Activated CD4-positive, alpha-beta T cell treated with anti-CD3 and anti-CD28 coated beads, Interleukin-2, amount 10 ng/mL, durations not matched to agents 24 days and 14 days (primary cell): ENCODE measurements around the gene SRSF10. TPM values are rescaled to one million over a fixed set of nuclear protein-coding genes. Genes with fewer than 3 reads are reported as not detected.
"Not testable (repeated sequence)": the region's sequence is repeated elsewhere in the genome, so short reads cannot be mapped to it uniquely, and the experiment has no call there.

ENCODE experiments used
- DNase-seq: peaks from one replicate; pipeline ENCODE4 v3.0.0; 2022
- H3K27ac Mint-ChIP-seq: one replicate; pipeline ENCODE4 v1.8.0; 2022; ENCODE audit warnings: mild to moderate bottlenecking, mixed read lengths
- H3K27me3 Mint-ChIP-seq: one replicate; pipeline ENCODE4 v1.8.0; 2022; ENCODE audit warnings: mixed read lengths
- H3K36me3 Mint-ChIP-seq: one replicate; pipeline ENCODE4 v1.8.0; 2022; ENCODE audit warnings: low read depth, mild to moderate bottlenecking, mixed read lengths
- H3K4me1 Mint-ChIP-seq: one replicate; pipeline ENCODE4 v1.8.0; 2021; ENCODE audit warnings: mixed read lengths
- H3K4me3 Mint-ChIP-seq: one replicate; pipeline ENCODE4 v1.8.0; 2022; ENCODE audit warnings: mild to moderate bottlenecking, moderate library complexity, mixed read lengths
- H3K9me3 Mint-ChIP-seq: one replicate; pipeline ENCODE4 v1.8.0; 2021; ENCODE audit warnings: mixed read lengths
- intact Hi-C: fragments of 100-400 bp; cut with micrococcal nuclease; formaldehyde crosslinking; loops from one replicate; pipeline ENCODE4 v1.15.1; 2023
- total RNA-seq: library from RNA; stranded (reverse); gene quantifications from 2 replicates; pipeline ENCODE4 v1.2.3, GENCODE V29; 2022

Gene SRSF10
- total RNA-seq, 1 donor from 2014 or later, result 247 TPM

DNA sequence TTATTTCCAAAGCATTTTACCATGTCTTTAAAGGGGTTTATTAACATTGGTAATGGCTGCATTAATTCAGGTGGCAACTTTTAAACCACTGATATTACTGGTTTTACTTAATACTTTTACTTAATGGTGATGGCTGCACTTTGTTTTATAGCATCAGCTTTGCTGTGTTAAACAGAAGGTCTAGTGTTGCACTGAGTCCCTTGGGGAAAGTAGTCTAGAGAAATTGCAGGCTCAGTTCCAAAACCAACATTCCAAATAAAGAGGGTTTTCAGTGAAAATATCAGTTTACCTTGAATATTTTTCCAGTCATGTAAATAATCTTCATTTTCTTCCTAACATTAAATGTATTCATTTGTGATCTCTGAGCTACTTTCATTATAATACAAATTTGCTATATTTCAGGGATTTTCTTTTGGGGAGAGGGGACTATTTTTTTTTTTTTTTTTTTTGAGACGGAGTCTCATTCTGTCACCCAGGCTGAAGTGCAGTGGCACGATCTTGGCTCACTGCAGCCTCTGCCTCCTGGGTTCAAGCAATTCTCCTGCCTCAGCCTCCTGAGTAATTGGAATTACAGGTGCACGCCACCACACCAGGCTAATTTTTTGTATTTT lies 28.6 kb upstream of the SRSF10 start:
- H3K9me3 Mint-ChIP-seq, H3K4me3 Mint-ChIP-seq, intact Hi-C loops, DNase-seq, H3K27ac Mint-ChIP-seq, H3K36me3 Mint-ChIP-seq, H3K4me1 Mint-ChIP-seq: not testable (repeated sequence)
- peaks cover 30% of the 10 kb centered on the region for H3K27me3 Mint-ChIP-seq

- Mint-ChIP-seq H3K27me3 (peaks cover 34% of the 10 kb centered on the region), H3K36me3 (no peaks in the 10 kb centered on the region), H3K9me3 (peaks cover 4% of the 10 kb centered on the region), H3K4me3 (no peak overlapping the region), H3K4me1 (peaks cover 1% of the 10 kb centered on the region), H3K27ac (no peak overlapping the region)
- no peak for DNase-seq
- intact Hi-C loops, result no loop called here
Observed at GRCh38 chr1:24007079-24007478, 27.0 kb upstream of the SRSF10 start.

DNA sequence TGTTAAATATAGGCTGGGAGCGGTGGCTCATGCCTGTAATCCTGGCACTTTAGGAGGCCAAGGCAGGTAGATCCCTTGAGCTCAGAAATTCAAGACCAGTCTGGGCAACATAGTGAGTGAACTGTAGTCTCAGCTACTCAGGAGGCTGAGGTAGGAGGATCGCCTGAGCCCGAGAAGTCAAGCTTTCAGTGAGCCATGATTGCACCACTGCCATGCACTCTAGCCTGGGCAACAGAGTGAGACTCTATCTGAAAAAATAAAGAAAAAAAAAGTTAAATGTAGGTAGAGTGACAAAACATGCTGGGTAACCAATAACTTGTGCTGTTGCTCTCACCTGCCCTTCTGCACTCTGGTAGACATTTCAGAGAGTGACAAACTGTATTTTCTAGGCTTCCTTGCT lies 25.0 kb upstream of the SRSF10 start:
- Mint-ChIP-seq H3K27ac (no peak overlapping the region), H3K27me3 (peaks cover 29% of the 10 kb centered on the region), H3K4me1 (no peaks in the 10 kb centered on the region), H3K9me3 (peaks cover 4% of the 10 kb centered on the region), H3K36me3 (no peaks in the 10 kb centered on the region), H3K4me3 (no peak overlapping the region)
- intact Hi-C loops, result no loop called here
- no peak for DNase-seq

- H3K27ac Mint-ChIP-seq, result no peak overlapping the region
- DNase-seq, result no peak
- H3K4me1 Mint-ChIP-seq, result peaks cover under 1% of the 10 kb centered on the region
- no peaks in the 10 kb centered on the region for H3K36me3 Mint-ChIP-seq
- H3K9me3 Mint-ChIP-seq, result peaks cover 4% of the 10 kb centered on the region
- no peak overlapping the region for H3K4me3 Mint-ChIP-seq
- intact Hi-C loops, result no loop called here
- H3K27me3 Mint-ChIP-seq, result peaks cover 23% of the 10 kb centered on the region
Observed at GRCh38 chr1:24004132-24004531, 24.0 kb upstream of the SRSF10 start.

- intact Hi-C loops, result no loop called here
- Mint-ChIP-seq H3K4me1 (peaks cover 3% of the 10 kb centered on the region), H3K27me3 (peaks cover 26% of the 10 kb centered on the region), H3K4me3 (no peak overlapping the region), H3K36me3 (no peaks in the 10 kb centered on the region), H3K9me3 (peaks cover 4% of the 10 kb centered on the region), H3K27ac (no peak overlapping the region)
- DNase-seq, result no peak
Observed at GRCh38 chr1:24003331-24003972, 23.3 kb upstream of the SRSF10 start.

DNA sequence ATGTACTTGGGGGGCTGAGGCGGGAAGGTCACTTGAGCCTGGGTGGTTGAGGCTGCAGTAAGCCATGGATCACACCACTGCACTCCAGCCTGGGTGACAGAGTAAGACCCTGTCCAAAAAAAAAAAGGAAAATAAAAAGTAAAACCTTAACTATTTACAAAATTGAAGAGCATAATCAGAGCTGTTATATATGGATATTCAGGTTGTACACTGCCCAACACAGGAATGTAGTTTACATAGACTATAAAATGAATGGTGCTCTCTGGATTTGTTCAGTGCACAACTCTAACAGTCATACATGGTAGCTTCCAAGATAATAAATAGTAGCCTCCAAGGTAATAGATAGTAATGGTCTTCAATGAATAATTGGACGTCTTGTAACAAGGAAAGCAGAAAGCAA lies 22.6 kb upstream of the SRSF10 start:
- no peak for DNase-seq
- Mint-ChIP-seq H3K4me1 (peaks cover 5% of the 10 kb centered on the region), H3K27me3 (peaks cover 26% of the 10 kb centered on the region), H3K9me3 (peaks cover 4% of the 10 kb centered on the region), H3K4me3 (no peak overlapping the region), H3K36me3 (no peaks in the 10 kb centered on the region), H3K27ac (no peak overlapping the region)
- intact Hi-C loops, result no loop called here

- H3K4me3 Mint-ChIP-seq, result no peak overlapping the region
Observed at GRCh38 chr1:23999156-23999671, 19.1 kb upstream of the SRSF10 start.

DNA sequence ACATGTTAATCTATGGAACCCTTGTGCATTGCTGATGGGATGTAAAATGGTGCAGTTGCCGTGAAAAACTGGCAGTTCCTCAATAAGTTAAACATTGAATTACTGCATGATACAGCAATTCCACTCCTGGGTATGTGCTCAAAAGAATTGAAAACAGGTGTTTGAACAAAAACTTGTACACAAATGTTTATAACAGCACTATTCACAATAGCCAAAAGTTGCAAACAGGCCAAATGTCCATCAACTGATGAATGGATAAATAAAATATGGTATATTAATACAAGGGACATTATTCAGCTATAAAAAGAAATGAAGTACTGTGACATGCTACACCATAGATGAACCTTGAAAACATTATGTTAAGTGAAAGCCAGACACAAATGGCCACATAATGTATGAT lies 17.7 kb upstream of the SRSF10 start:
- Mint-ChIP-seq H3K36me3 (no peaks in the 10 kb centered on the region), H3K4me3 (no peak overlapping the region), H3K4me1 (peaks cover 7% of the 10 kb centered on the region), H3K27me3 (peaks cover 11% of the 10 kb centered on the region), H3K9me3 (no peaks in the 10 kb centered on the region), H3K27ac (no peak overlapping the region)
- no peak for DNase-seq
- intact Hi-C loops, result no loop called here

More at GRCh38 chr1:23999156-23999671, 19.1 kb upstream of the SRSF10 start:
- Mint-ChIP-seq H3K27ac (no peak overlapping the region), H3K4me1 (peaks cover 7% of the 10 kb centered on the region), H3K27me3 (peaks cover 19% of the 10 kb centered on the region), H3K9me3 (no peaks in the 10 kb centered on the region), H3K36me3 (no peaks in the 10 kb centered on the region)
- no peak for DNase-seq
- intact Hi-C loops, result no loop called here

- Mint-ChIP-seq H3K4me1 (peaks cover 7% of the 10 kb centered on the region), H3K4me3 (no peak overlapping the region), H3K27me3 (peaks cover 9% of the 10 kb centered on the region), H3K36me3 (no peaks in the 10 kb centered on the region), H3K27ac (no peak overlapping the region), H3K9me3 (no peaks in the 10 kb centered on the region)
- no peak for DNase-seq
- intact Hi-C loops, result no loop called here
Observed at GRCh38 chr1:23996700-23997229, 16.6 kb upstream of the SRSF10 start.

GRCh38 chr1:23995431-23995837 lies 15.3 kb upstream of the SRSF10 start:
- H3K9me3 Mint-ChIP-seq, result no peaks in the 10 kb centered on the region
- no peak overlapping the region for H3K27ac Mint-ChIP-seq
- intact Hi-C loops, result no loop called here
- no peaks in the 10 kb centered on the region for H3K36me3 Mint-ChIP-seq
- H3K27me3 Mint-ChIP-seq, result peaks cover 6% of the 10 kb centered on the region
- H3K4me1 Mint-ChIP-seq, result peaks cover 7% of the 10 kb centered on the region
- no peak for DNase-seq
- H3K4me3 Mint-ChIP-seq, result no peak overlapping the region

- H3K36me3 Mint-ChIP-seq, intact Hi-C loops: not testable (repeated sequence)
- peak overlapping the region; percentile 11 for H3K27ac Mint-ChIP-seq
Observed at GRCh38 chr1:23992011-23992410, 11.9 kb upstream of the SRSF10 start.

DNA sequence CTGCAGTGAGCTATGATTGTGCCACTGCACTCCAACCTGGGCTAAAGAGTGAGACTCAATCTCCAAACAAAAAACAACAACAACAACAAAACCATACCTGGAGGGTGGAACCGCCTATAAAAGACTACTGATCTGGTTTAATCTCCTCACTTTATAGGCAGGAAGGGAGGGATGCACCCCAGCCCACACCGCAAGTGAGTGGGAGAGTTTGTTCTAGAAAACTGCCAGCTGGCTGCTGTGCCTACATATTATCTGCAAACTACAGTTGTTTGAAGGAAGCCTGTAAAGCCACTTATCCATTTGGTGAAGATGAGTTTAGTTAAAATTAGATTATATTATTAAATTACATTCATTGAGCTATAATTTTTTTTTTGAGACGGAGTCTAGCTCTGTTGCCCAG lies 9.1 kb upstream of the SRSF10 start:
- Mint-ChIP-seq H3K9me3 (no peaks in the 10 kb centered on the region), H3K4me1 (peaks cover 5% of the 10 kb centered on the region), H3K36me3 (no peaks in the 10 kb centered on the region), H3K27ac (peak overlapping the region; percentile 1), H3K4me3 (no peak overlapping the region), H3K27me3 (peaks cover 2% of the 10 kb centered on the region)
- intact Hi-C loops, result no loop called here
- no peak for DNase-seq

More at GRCh38 chr1:23992011-23992410, 11.9 kb upstream of the SRSF10 start:
- not testable (repeated sequence) for H3K9me3 Mint-ChIP-seq, DNase-seq, H3K4me3 Mint-ChIP-seq, H3K27me3 Mint-ChIP-seq, H3K4me1 Mint-ChIP-seq

GRCh38 chr1:23987038-23987437 lies 6.9 kb upstream of the SRSF10 start:
- H3K4me1 Mint-ChIP-seq, H3K27ac Mint-ChIP-seq, H3K27me3 Mint-ChIP-seq, H3K36me3 Mint-ChIP-seq, H3K4me3 Mint-ChIP-seq, DNase-seq, H3K9me3 Mint-ChIP-seq, intact Hi-C loops: not testable (repeated sequence)

- H3K4me3 Mint-ChIP-seq, result no peak overlapping the region
- H3K9me3 Mint-ChIP-seq, result no peaks in the 10 kb centered on the region
- H3K36me3 Mint-ChIP-seq, result peaks cover 8% of the 10 kb centered on the region
- H3K27ac Mint-ChIP-seq, result no peak overlapping the region
- H3K27me3 Mint-ChIP-seq, result peaks cover 2% of the 10 kb centered on the region
- no peak for DNase-seq
- H3K4me1 Mint-ChIP-seq, result peaks cover 13% of the 10 kb centered on the region
- intact Hi-C loops, result loop anchor here (5.0 kb wide), 2 partner anchors 203 to 658 kb away; partner anchors contain the start of genes IFNLR1 and SRRM1
Observed at GRCh38 chr1:23984417-23985186, 4.5 kb upstream of the SRSF10 start.
